ENCODE results near the gene GABARAP. TPM values are rescaled to one million over a fixed set of nuclear protein-coding genes. Genes with fewer than 3 reads are reported as not detected.

Gene GABARAP
- total and polyA plus RNA-seq, 10 of the 15 experiments (the other 5 are each of a cell fraction or from before 2014, with no cell fraction given), result 134 to 613 (median 285) TPM

DNA sequence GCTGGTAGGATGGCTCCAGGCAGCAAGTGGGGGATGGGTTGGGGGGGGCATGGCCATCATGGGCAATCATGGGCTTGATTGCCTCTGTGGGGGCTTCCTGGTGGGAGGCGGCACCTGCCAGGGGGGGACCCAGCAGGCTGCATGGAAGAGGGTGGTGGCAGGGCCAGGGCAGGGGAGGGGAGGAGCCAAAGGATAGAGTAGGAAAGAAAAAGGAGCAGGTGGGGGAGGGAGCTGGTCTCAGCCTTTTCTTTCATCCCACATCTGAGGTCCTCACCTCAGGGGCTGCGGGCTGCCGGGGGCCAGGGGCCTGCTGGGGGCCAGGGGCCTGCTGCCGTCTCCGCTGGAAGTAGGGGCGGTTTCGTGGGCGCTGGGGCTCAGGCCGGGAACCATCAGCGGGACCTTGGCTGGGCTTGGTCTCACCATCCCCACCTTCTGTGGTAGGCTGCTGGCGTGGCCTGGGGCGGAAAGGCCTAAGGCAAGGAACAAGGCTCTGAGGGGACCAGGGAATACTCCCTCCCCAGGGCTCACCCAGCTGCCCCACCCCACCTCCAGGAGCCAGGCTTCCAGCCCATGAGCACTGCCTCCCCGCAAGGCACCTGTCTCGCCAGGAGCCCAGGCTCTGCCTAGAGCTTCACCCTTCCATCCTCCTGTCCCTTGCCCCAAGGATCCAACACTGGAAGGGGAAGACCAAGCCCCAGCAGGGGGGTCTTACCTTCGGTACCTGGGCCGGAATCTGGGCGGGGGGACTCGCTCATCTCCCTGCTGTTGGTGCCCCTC lies 47.2 kb upstream of the GABARAP start (continued):
- no peak for TF ChIP-seq RELA (IDR thresholded peaks at IDR 0.05; ENCODE audit: borderline replicate concordance, partially characterized antibody)
- no peak for TF ChIP-seq ATF7 (IDR thresholded peaks at IDR 0.05; ENCODE audit: low read depth)
- no peak for TF ChIP-seq NBN (IDR thresholded peaks at IDR 0.05)
- no peak for TF ChIP-seq FOS (IDR thresholded peaks at IDR 0.05; ENCODE audit: borderline replicate concordance, extremely low read depth, insufficient read length)
- no peak for TF ChIP-seq ZNF274 (IDR thresholded peaks at IDR 0.05; ENCODE audit: insufficient read depth, insufficient read length)
- TF ChIP-seq, protein P1, sequence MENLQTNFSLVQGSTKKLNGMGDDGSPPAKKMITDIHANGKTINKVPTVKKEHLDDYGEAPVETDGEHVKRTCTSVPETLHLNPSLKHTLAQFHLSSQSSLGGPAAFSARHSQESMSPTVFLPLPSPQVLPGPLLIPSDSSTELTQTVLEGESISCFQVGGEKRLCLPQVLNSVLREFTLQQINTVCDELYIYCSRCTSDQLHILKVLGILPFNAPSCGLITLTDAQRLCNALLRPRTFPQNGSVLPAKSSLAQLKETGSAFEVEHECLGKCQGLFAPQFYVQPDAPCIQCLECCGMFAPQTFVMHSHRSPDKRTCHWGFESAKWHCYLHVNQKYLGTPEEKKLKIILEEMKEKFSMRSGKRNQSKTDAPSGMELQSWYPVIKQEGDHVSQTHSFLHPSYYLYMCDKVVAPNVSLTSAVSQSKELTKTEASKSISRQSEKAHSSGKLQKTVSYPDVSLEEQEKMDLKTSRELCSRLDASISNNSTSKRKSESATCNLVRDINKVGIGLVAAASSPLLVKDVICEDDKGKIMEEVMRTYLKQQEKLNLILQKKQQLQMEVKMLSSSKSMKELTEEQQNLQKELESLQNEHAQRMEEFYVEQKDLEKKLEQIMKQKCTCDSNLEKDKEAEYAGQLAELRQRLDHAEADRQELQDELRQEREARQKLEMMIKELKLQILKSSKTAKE (IDR thresholded peaks at IDR 0.05; ENCODE audit: low read depth, poor library complexity, severe bottlenecking), result no peak
- no peak for TF ChIP-seq IKZF1 (conservative IDR thresholded peaks at IDR 0.05)
- no peak for TF ChIP-seq YBX1 (IDR thresholded peaks at IDR 0.05)

DNA sequence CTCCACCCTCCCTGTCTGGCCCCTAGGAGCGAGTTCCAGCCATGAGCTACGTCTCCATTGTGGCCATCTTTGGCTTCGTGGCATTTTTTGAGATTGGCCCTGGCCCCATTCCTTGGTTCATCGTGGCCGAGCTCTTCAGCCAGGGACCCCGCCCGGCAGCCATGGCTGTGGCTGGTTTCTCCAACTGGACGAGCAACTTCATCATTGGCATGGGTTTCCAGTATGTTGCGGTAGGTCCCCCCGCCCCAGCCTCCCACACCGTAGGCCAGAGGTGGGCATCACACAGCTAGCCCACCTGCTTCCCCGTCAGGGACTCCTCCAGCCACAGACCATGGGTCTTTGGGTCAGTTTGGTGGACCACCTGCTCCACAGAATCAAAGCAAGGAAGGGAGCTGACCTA lies 43.4 kb upstream of the GABARAP start:
- TF ChIP-seq CBFB (IDR thresholded peaks at IDR 0.05; ENCODE audit: low read depth), result no peak
- TF ChIP-seq SRF (IDR thresholded peaks at IDR 0.05; ENCODE audit: low read depth in 2 of 2, low read length in 2 of 2), result no peak
- TF ChIP-seq MYB (IDR thresholded peaks at IDR 0.05; ENCODE audit: borderline replicate concordance, low read depth, low read length), result no peak
- TF ChIP-seq, protein P2, sequence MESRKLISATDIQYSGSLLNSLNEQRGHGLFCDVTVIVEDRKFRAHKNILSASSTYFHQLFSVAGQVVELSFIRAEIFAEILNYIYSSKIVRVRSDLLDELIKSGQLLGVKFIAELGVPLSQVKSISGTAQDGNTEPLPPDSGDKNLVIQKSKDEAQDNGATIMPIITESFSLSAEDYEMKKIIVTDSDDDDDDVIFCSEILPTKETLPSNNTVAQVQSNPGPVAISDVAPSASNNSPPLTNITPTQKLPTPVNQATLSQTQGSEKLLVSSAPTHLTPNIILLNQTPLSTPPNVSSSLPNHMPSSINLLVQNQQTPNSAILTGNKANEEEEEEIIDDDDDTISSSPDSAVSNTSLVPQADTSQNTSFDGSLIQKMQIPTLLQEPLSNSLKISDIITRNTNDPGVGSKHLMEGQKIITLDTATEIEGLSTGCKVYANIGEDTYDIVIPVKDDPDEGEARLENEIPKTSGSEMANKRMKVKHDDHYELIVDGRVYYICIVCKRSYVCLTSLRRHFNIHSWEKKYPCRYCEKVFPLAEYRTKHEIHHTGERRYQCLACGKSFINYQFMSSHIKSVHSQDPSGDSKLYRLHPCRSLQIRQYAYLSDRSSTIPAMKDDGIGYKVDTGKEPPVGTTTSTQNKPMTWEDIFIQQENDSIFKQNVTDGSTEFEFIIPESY (IDR thresholded peaks at IDR 0.05), result no peak
- DNase-seq (ENCODE audit: low read depth, low spot score) (no peak), FAIRE-seq (no peak), ATAC-seq (no peak)
- BruUV-seq (replicated peaks), result no TSS peak
- Histone ChIP-seq H3K4me1 (ENCODE audit: control insufficient read depth, insufficient read depth, low read length) (peaks cover 8% of the 10 kb centered on the region), H3K4me3 (no peak overlapping the region), H3K27ac (ENCODE audit: control insufficient read depth, insufficient read depth) (no peak overlapping the region), H3K4me2 (ENCODE audit: control insufficient read depth, insufficient read depth) (no peak overlapping the region), H3K79me2 (ENCODE audit: control insufficient read depth, insufficient read depth, low read length) (no peaks in the 10 kb centered on the region), H3K36me3 (ENCODE audit: control insufficient read depth in 2 of 2, insufficient read depth in 2 of 2, low read length in 1 of 2) (no peaks in the 10 kb centered on the region), H2AFZ (ENCODE audit: control insufficient read depth, low read depth, low read length) (no peak overlapping the region), H3K9me3 (replicated peaks; ENCODE audit: control insufficient read depth, insufficient read depth, low read length) (no peaks in the 10 kb centered on the region), H3K9ac (ENCODE audit: control insufficient read depth, insufficient read depth, low read length) (no peak overlapping the region), H3K27me3 (replicated peaks in 1 of 2; ENCODE audit: control insufficient read depth in 2 of 2, insufficient read depth in 2 of 2, low read length in 1 of 2) (peaks cover 0 to 1% of the 10 kb centered on the region in 2 experiments; a peak in 3 of 4 replicates), H4K20me1 (ENCODE audit: control insufficient read depth, insufficient read depth) (no peaks in the 10 kb centered on the region; the same call in none of the 2 replicates)
- CTCF ChIA-PET, result interaction anchor here (1.0 to 10.3 kb wide), 2 partner anchors 12 to 51 kb away, joined by 3 to 102 read pairs; no protein-coding TSS in a partner anchor
- RAD21 ChIA-PET (ENCODE audit: unreplicated experiment), result interaction anchor here (1.7 kb wide), 1 partner anchor 10 kb away, joined by 10 read pairs; no protein-coding TSS in a partner anchor
- intact Hi-C loops (cut with micrococcal nuclease; ENCODE audit: unreplicated experiment), result no loop called here
- in situ Hi-C loops (cut with MboI), result no loop called here
- SMC1A ChIA-PET (ENCODE audit: uncharacterized antibody, unreplicated experiment), result interaction anchor here (0.6 to 2.0 kb wide), 2 partner anchors 11 to 19 kb away, joined by 3 to 12 read pairs; no protein-coding TSS in a partner anchor
- POLR2A ChIA-PET, result no interaction called here
- 40% methylated on average over 12 of the region's 12 CpGs for WGBS (ENCODE audit: insufficient coverage, insufficient replicate concordance, low lambda C conversion rate, missing lambda C conversion rate)

All from GM12878 (cell line).